Stimulated activated CD4-positive, alpha-beta T cell treated with anti-CD3 and anti-CD28 coated beads, TNF-alpha, amount 100 ng/mL, for 48 hours (primary cell): Measurements from ENCODE around the gene ZNF536.

Experiments used
- DNase-seq, 3 donors: peaks; one replicate each; pipeline ENCODE4 v3.0.0-alpha.2; 2020; ENCODE audit warnings: low read depth in 3 of 3

ZNF536 gene

GRCh38 chr19:30606114-30607050, 234.2 kb downstream of the ZNF536 start:
- no peak for DNase-seq
